Activated CD8-positive, alpha-beta memory T cell treated with anti-CD3 and anti-CD28 coated beads, Interleukin-2, amount 50 U/mL, for 24 hours (primary cell): Measurements from ENCODE around the gene PEF1.

Experiments
- DNase-seq: peaks from one replicate; pipeline ENCODE4 v3.0.0-alpha.2; 2020; ENCODE audit errors: extremely low read depth

PEF1 gene

GRCh38 chr1:31671147-31671546, 26.5 kb upstream of the PEF1 start:
- DNase-seq, result no peak

- DNase-seq, result no peak
Observed at GRCh38 chr1:31670593-31670964, 25.9 kb upstream of the PEF1 start.

GRCh38 chr1:31669786-31670592, 25.3 kb upstream of the PEF1 start:
- no peak for DNase-seq

- no peak for DNase-seq
Observed at GRCh38 chr1:31669433-31669785, 24.7 kb upstream of the PEF1 start.

- no peak for DNase-seq
Observed at GRCh38 chr1:31668303-31668883, 23.7 kb upstream of the PEF1 start.

GRCh38 chr1:31667065-31667785, 22.5 kb upstream of the PEF1 start:
- DNase-seq, result no peak

- DNase-seq, result no peak
Observed at GRCh38 chr1:31666263-31666963, 21.7 kb upstream of the PEF1 start.

GRCh38 chr1:31665234-31665878, 20.7 kb upstream of the PEF1 start:
- DNase-seq, result no peak

GRCh38 chr1:31664528-31664927, 19.9 kb upstream of the PEF1 start:
- no peak for DNase-seq

- DNase-seq, result no peak
Observed at GRCh38 chr1:31663622-31664452, 19.2 kb upstream of the PEF1 start.

- DNase-seq, result no peak
Observed at GRCh38 chr1:31662463-31662862, 17.8 kb upstream of the PEF1 start.

GRCh38 chr1:31661856-31662255, 17.2 kb upstream of the PEF1 start:
- DNase-seq, result no peak

- DNase-seq, result no peak
Observed at GRCh38 chr1:31660871-31661455, 16.3 kb upstream of the PEF1 start.

- DNase-seq, result no peak
Observed at GRCh38 chr1:31659889-31660288, 15.2 kb upstream of the PEF1 start.

GRCh38 chr1:31658721-31659120, 14.0 kb upstream of the PEF1 start:
- no peak for DNase-seq

GRCh38 chr1:31657972-31658510, 13.4 kb upstream of the PEF1 start:
- DNase-seq, result no peak

- no peak for DNase-seq
Observed at GRCh38 chr1:31657020-31657804, 12.5 kb upstream of the PEF1 start.

- no peak for DNase-seq
Observed at GRCh38 chr1:31655756-31656155, 11.1 kb upstream of the PEF1 start.

GRCh38 chr1:31655104-31655503, 10.4 kb upstream of the PEF1 start:
- no peak for DNase-seq

- DNase-seq, result no peak
Observed at GRCh38 chr1:31654474-31654776, 9.7 kb upstream of the PEF1 start.
